ENCODE measurements around the gene GPR176. TPM values are rescaled to one million over a fixed set of nuclear protein-coding genes. Genes with fewer than 3 reads are reported as not detected.

Gene GPR176
- total RNA-seq, 4 donors from 2014 or later: 1.6 to 11.8 (median 4.6) TPM

- Histone ChIP-seq H3K27me3 (no peaks in the 10 kb centered on the region), H3K4me1 (peaks cover 0 to 8% (median 0%) of the 10 kb centered on the region in 3 donors), H3K4me3 (no peak overlapping the region), H3K27ac (peak overlapping the region in 3 of 4 donors; percentile 66 to 76 (median 66)), H3K36me3 (no peaks in the 10 kb centered on the region), H3K9me3 (no peaks in the 10 kb centered on the region)
- TF ChIP-seq EP300 (IDR thresholded peaks at IDR 0.05) (no peak), CTCF (IDR thresholded peaks at IDR 0.05) (no peak), POLR2AphosphoS5 (IDR thresholded peaks at IDR 0.05) (peak; percentile 98), POLR2A (IDR thresholded peaks at IDR 0.05) (no peak)
- ATAC-seq: peak; percentile 92
- WGBS, 2 donors (ENCODE audit: low coverage in 1 of 2): 58 to 61% methylated on average over 4 of the region's 6 CpGs
These were observed 91.6 kb downstream of the GPR176 start for GRCh38 chr15:39828374-39828931.

- Histone ChIP-seq H3K27ac (no peak overlapping the region), H3K9me3 (no peaks in the 10 kb centered on the region), H3K27me3 (no peaks in the 10 kb centered on the region), H3K4me1 (peaks cover 0 to 8% (median 0%) of the 10 kb centered on the region in 3 donors), H3K4me3 (no peak overlapping the region), H3K36me3 (no peaks in the 10 kb centered on the region)
- no peak for ATAC-seq
- TF ChIP-seq EP300 (IDR thresholded peaks at IDR 0.05): no peak
- 88 to 100% methylated on average over 1 to 2 of the region's 2 CpGs for WGBS, 2 donors (ENCODE audit: low coverage in 1 of 2)
These were observed 93.1 kb downstream of the GPR176 start for GRCh38 chr15:39826975-39827374.

DNA sequence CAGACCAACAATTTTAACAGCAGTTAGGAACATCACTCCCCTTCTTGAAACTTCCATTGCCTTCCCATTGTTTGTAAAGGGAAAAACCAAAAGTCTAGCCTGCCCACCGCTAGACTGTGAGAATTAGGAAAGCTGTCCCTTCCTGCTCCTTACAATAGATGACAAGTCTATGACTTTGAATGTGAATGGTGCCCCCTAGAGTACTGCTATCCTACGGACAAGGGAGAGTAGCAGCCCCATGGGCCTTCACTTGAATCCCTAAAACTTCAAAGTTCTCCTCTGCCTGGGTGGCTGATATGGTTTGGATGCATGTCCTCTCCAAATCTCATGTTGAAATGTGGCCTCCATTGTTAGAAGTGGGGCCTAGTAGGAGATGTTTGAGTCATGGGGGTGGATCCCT, 96.4 kb downstream of the GPR176 start:
- Histone ChIP-seq H3K4me1 (peaks cover 0 to 8% (median 0%) of the 10 kb centered on the region in 3 donors), H3K27ac (no peak overlapping the region), H3K4me3 (no peak overlapping the region), H3K9me3 (no peaks in the 10 kb centered on the region), H3K27me3 (no peaks in the 10 kb centered on the region), H3K36me3 (no peaks in the 10 kb centered on the region)
- WGBS, 2 donors (ENCODE audit: low coverage in 1 of 2): 100% methylated on average over 1 of the region's 2 CpGs; no CpG with 5 or more reads in 1 of the 2 donors
- no peak for ATAC-seq
- TF ChIP-seq EP300 (IDR thresholded peaks at IDR 0.05): no peak
- no peak for TF ChIP-seq POLR2AphosphoS5 (IDR thresholded peaks at IDR 0.05)
- no peak for TF ChIP-seq CTCF (IDR thresholded peaks at IDR 0.05)
- no peak for TF ChIP-seq POLR2A (IDR thresholded peaks at IDR 0.05)

GRCh38 chr15:39820050-39820602, 99.9 kb downstream of the GPR176 start:
- no peaks in the 10 kb centered on the region for H3K4me1 ChIP-seq
- no peaks in the 10 kb centered on the region for H3K9me3 ChIP-seq
- ATAC-seq: no peak
- no peak overlapping the region for H3K4me3 ChIP-seq
- H3K27me3 ChIP-seq: no peaks in the 10 kb centered on the region
- H3K27ac ChIP-seq: no peak overlapping the region
- no peaks in the 10 kb centered on the region for H3K36me3 ChIP-seq
- TF ChIP-seq CTCF (IDR thresholded peaks at IDR 0.05) (no peak), EP300 (IDR thresholded peaks at IDR 0.05) (no peak), POLR2A (IDR thresholded peaks at IDR 0.05) (no peak), POLR2AphosphoS5 (IDR thresholded peaks at IDR 0.05) (no peak)
- WGBS, 2 donors (ENCODE audit: low coverage in 1 of 2): 36 to 41% methylated on average over 2 to 3 of the region's 3 CpGs

- Histone ChIP-seq H3K4me1 (no peaks in the 10 kb centered on the region), H3K9me3 (no peaks in the 10 kb centered on the region), H3K27me3 (no peaks in the 10 kb centered on the region), H3K4me3 (no peak overlapping the region), H3K27ac (no peak overlapping the region), H3K36me3 (no peaks in the 10 kb centered on the region)
- no peak for ATAC-seq
- WGBS, 2 donors (ENCODE audit: low coverage in 1 of 2): 84 to 96% methylated on average over 3 of the region's 3 CpGs
- TF ChIP-seq CTCF (IDR thresholded peaks at IDR 0.05) (no peak), POLR2AphosphoS5 (IDR thresholded peaks at IDR 0.05) (no peak), POLR2A (IDR thresholded peaks at IDR 0.05) (no peak), EP300 (IDR thresholded peaks at IDR 0.05) (no peak)
These were observed 100.5 kb downstream of the GPR176 start for GRCh38 chr15:39819533-39819932.
